GM19372 (cell line): ENCODE data around the gene TBC1D16.

ENCODE experiments used
- ATAC-seq: cut with Tn5 transposase; IDR thresholded peaks from one replicate; pipeline ENCODE4 v1.9.1; 2021; ENCODE audit warnings: mild to moderate bottlenecking, low read depth, moderate library complexity; ENCODE audit not compliant: unreplicated experiment

TBC1D16 gene

DNA sequence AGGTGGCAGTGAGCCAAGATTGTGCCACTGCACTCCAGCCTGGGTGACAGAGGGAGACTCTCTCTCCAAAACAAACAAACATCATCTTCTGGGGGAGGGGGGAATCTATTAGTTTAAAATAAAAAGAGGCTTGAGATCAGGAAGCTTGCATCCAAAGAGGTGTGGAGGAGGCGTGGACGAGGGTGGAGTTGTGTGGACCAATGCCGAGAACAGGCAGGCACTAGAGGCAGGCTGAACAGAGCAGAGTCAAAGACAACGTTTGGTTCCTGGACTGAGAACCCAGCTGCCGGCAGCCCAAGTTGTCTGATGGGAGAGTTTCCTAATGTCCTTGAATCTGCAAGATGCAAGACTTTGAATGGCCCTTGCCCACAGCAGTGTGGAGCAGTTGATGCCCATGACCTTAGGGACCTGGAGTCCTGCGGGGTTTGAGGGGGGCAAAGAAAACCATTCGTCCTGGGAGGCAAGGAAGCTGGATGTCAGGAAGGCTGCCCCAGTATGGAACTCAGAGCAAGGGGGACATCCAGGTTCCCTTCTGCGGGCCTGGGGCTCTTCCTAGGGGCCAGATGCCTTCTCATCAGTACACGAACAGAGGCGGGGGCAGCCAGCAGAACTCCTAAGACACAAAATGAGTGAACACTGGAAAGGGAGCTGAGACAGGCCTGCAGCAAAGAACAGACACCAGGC, 9.2 kb downstream of the TBC1D16 start:
- no peak for ATAC-seq

DNA sequence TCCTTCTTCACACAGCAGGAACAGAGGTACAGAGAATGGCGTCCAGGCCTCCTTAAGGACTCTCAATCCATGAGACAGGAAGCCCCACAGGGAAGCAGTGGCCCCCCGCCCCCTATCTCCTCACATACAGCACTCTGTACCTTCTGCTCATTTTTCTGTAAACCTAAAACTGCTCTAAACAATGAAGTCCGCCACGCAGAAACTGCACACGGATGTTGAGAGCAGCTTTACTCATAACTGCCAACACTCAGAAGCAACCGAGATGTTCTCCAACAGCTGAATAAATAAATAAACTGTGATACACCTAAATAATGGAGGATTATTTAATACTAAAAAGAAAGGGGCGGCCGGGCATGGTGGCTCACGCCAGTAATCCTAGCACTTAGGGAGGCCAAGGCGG, 9.9 kb downstream of the TBC1D16 start:
- ATAC-seq: no peak

DNA sequence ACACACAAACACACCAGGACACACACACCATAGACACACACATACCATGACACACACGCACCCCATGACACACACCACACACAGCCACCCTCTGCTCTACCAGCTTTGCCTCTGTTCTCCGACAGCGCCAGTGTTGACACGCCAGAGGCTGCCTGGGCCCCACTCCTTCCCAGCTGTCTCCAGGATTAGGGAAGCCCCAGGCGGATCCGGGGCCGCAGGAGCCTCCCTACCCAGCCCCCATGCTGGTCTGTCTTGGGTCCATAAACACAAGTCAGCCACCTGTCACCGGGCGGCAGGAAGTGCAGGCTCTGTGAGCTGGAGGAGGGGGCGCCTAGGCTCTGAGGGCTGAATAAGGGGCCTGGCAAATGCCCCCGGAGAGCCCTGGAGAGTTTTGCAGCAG, 10.5 kb downstream of the TBC1D16 start:
- ATAC-seq: no peak

DNA sequence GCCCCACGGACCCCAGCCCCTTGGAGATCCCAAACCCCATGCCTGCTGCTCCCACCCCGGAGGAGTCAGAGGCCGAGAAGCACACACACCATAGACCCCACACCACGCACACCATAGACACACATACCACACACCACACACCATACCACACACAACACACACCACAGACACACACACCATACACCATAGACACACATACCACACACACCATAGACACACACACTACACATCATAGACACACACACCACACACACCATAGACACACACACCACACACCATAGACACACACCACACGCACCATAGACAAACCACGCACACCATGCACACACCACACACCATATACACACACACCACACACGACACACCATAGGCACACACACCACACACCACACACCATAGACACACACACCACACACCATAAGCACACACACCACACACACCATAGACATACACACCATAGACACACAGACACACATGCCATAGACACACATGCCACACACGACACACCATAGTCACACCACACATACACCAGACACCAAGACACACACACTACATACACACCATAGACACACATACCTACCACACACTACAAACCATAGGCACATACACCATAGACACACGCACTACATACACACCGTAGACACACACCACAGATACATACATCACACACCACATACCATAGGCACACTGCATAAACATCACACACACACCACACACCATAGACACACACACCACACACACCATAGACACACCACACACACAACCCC, 11.3 kb downstream of the TBC1D16 start:
- ATAC-seq: no peak

GRCh38 chr17:80023481-80024205, 12.0 kb downstream of the TBC1D16 start:
- no peak for ATAC-seq

- ATAC-seq: no peak
Observed at GRCh38 chr17:80021600-80021999, 14.1 kb downstream of the TBC1D16 start.

- no peak for ATAC-seq
Observed at GRCh38 chr17:80018917-80019651, 16.6 kb downstream of the TBC1D16 start.

DNA sequence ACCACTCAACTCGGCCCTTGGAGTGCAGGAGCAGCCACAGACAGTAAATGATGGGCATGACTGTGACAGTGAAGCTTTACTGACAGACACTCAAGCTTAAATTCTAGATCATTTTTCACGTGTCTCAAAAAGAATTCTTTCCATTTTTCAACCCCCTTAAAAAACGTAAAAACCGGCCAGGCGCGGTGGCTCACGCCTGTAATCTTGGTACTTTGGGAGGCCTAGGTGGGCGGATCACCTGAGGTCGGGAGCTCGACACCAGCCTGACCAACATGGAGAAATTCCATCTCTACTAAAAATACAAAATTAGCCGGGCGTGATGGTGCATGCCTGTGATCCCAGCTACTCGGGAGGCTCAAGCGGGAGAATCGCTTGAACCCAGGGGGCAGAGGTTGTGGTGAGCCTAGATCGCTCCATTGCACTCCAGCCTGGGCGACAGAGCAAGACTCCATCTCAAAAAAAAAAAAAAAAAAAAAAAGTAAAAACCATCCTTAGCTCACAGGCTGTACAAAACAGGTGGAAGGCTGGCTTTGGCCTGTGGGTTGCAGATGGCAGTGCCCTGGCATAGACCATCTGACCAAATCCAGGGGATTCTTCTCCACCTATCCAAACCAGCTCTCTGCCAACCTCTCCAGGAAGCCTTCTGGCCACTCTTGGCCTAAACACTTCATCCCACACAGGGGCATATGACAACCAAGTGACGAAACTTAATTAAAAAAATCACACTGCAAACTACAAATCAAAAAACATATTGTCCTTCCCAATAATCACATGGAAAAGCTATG, 18.3 kb downstream of the TBC1D16 start:
- ATAC-seq: no peak

DNA sequence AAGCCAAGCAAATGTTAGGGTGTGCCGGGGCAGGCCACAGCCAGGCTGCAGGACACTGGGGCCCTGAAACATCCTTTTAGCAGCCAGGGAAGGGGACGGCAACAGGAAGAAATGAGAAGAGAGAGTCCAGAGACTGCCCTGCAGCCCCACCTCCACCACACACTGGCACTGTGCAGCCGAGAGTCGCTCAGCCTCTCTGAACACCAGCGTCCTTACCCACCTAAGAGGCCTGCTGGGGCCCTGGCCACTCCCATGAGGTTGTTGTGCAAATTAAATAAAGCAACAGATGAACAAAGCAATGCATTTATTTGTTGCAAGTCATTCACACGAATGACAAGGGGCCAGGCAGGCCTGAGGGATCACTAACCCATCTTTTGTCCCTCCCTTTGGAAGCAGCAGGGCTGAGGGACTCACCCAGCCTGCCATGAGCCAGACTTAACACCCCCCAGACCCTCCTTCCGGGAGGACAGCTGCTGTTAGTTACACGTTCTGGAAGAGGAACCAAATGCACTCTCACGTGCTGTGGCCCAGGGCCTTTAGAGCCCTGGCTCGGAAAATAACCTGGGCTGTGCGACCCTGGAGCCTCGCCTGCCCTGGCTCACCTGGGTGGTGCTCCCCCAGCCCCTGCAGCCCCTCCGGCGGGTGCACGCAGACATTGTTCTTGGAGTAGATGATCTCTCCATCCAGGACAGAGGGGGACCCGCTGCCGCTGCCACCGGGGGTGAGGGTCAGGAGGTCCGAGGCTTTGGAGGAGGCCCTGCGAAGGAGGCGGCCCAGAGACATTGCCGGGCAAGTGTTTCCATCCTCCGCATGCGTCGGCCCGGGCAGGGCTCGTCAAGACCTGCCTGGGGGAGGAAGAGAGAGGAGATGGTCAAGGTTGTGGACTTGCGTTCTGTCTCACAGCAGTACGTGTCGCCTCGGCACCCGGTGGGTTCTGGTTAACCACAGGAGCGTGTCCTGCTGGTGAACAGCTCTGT, 22.6 kb downstream of the TBC1D16 start:
- no peak for ATAC-seq

GRCh38 chr17:80011989-80012555, 23.6 kb downstream of the TBC1D16 start:
- ATAC-seq: no peak

GRCh38 chr17:80010283-80010858, 25.3 kb downstream of the TBC1D16 start:
- no peak for ATAC-seq

GRCh38 chr17:80009391-80010282, 26.0 kb downstream of the TBC1D16 start:
- ATAC-seq: no peak

DNA sequence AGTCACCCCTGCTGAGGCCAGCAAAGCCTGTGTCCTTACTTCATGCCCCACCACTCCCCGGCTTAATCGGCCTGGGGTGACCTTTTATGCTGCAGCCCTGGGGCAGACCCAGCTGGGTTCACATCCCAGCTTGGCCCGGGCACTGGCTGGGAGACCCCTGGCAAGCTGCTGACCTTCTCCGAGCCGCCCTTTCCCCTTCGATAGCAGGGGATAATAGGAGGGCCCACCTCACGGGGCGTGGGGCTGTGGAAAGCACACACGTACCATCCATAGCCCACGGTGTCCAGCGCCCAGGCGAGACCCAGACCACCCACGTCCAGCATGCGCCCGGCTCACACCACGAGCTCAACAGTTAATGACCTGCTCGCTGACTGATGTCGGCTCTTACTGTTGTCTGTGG, 26.8 kb downstream of the TBC1D16 start:
- ATAC-seq: no peak

DNA sequence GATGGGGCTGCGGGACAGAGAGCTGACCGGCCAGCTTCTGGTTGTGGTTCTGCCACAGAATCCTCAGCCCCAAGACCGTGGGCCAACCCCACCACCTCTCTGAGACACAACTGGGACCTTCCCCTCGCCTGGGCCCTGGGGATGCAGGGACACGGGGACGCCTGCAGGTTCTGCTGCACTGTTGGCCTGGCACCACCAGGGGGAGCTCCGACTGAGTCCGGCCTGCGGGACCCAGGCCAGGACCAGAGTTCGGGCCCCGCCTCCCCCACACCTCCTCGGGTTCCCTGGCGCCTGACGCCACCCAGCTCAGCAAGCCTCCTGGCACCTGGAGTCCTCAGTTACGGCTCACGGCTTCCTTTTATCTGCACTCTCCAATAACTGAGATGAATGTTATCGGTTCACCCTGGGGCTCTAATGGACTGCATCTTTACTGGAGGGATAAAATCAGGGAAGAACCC, 27.3 kb downstream of the TBC1D16 start:
- ATAC-seq: no peak

GRCh38 chr17:80007939-80008338, 27.7 kb downstream of the TBC1D16 start:
- no peak for ATAC-seq

- no peak for ATAC-seq
Observed at GRCh38 chr17:80006811-80007752, 28.6 kb downstream of the TBC1D16 start.
